SU-DHL-6 (cell line): ENCODE results near the gene ORAI3.

Source experiments
- H2AFZ ChIP-seq: fragments of 200-600 bp; sonication (generic); 2 replicates; pipeline ENCODE4 v1.6.1; 2014; ENCODE audit warnings: low read depth, mild to moderate bottlenecking, moderate library complexity, mixed read lengths, antibody characterized with exemption, low read length; ENCODE audit not compliant: severe bottlenecking
- H3F3A ChIP-seq: fragments of 200-600 bp; shearing (Covaris generic); 2 replicates; pipeline ENCODE4 v1.6.0; 2016; ENCODE audit warnings: antibody characterized with exemption, mild to moderate bottlenecking; ENCODE audit not compliant: insufficient read depth
- H3K27ac ChIP-seq: fragments of 200-600 bp; sonication (generic); 2 replicates; pipeline ENCODE4 v1.5.1; 2016; ENCODE audit warnings: low read depth, mild to moderate bottlenecking, low read length, moderate library complexity, mixed read lengths
- H3K27me3 ChIP-seq: fragments of 200-600 bp; sonication (generic), shearing (Covaris generic); 2 replicates; pipeline ENCODE4 v1.6.0; 2014; ENCODE audit warnings: mild to moderate bottlenecking, low read length
- H3K36me3 ChIP-seq: fragments of 200-600 bp; sonication (generic); 2 replicates; pipeline ENCODE4 v1.6.1; 2014; ENCODE audit warnings: mild to moderate bottlenecking, low read length, mixed read lengths
- H3K4me2 ChIP-seq: fragments of 300-600, 200-600 bp; shearing (Covaris generic), sonication (generic); 2 replicates; pipeline ENCODE4 v1.6.0; 2014; ENCODE audit warnings: low read length, low read depth, mild to moderate bottlenecking; ENCODE audit not compliant: poor library complexity, severe bottlenecking
- H3K4me3 ChIP-seq: fragments of 200-600 bp; sonication (generic); 2 replicates; pipeline ENCODE4 v1.5.1; 2014; ENCODE audit warnings: antibody characterized with exemption, low read length, mild to moderate bottlenecking, mixed read lengths; ENCODE audit not compliant: insufficient read depth, poor library complexity, severe bottlenecking
- H3K79me2 ChIP-seq: fragments of 200-600 bp; sonication (generic); 2 replicates; pipeline ENCODE4 v1.6.1; 2014; ENCODE audit warnings: mild to moderate bottlenecking, low read length, moderate library complexity; ENCODE audit not compliant: insufficient read depth
- H3K9ac ChIP-seq: fragments of 200-600 bp; sonication (generic); 2 replicates; pipeline ENCODE4 v1.7.0; 2014; ENCODE audit warnings: mild to moderate bottlenecking, low read length
- H3K9me2 ChIP-seq: fragments of 200-600 bp; sonication (generic); replicated peaks from 2 replicates; pipeline ENCODE4 v1.6.1; 2014; ENCODE audit warnings: low read length; ENCODE audit not compliant: insufficient read depth
- H3K9me3 ChIP-seq: fragments of 200-600 bp; sonication (generic); 2 replicates; pipeline ENCODE4 v1.6.1; 2014; ENCODE audit warnings: low read length, mixed read lengths; ENCODE audit not compliant: insufficient read depth
- H4K20me1 ChIP-seq: fragments of 200-600 bp; sonication (generic); 2 replicates; pipeline ENCODE4 v1.6.1; 2014; ENCODE audit warnings: low read depth, mild to moderate bottlenecking, antibody characterized with exemption, low read length, moderate library complexity, mixed read lengths
- EZH2phosphoT487 ChIP-seq: fragments of 200-600 bp; sonication (generic), shearing (Covaris generic); conservative IDR thresholded peaks from 2 replicates; pipeline ENCODE4 v1.6.1; 2018; ENCODE audit warnings: mild to moderate bottlenecking, antibody characterized with exemption, low read length, moderate library complexity, mixed read lengths
- TF ChIP-seq, protein P1 (sequence below): fragments of 200-600 bp; sonication (generic); IDR thresholded peaks from one replicate; pipeline ENCODE4 v1.5.1; 2017; ENCODE audit warnings: antibody characterized with exemption, mild to moderate bottlenecking, low read length, moderate library complexity; ENCODE audit not compliant: insufficient read depth, poor library complexity, severe bottlenecking

The ORAI3 gene

GRCh38 chr16:30925632-30925987 lies 23.3 kb upstream of the ORAI3 start:
- TF ChIP-seq, protein P1, sequence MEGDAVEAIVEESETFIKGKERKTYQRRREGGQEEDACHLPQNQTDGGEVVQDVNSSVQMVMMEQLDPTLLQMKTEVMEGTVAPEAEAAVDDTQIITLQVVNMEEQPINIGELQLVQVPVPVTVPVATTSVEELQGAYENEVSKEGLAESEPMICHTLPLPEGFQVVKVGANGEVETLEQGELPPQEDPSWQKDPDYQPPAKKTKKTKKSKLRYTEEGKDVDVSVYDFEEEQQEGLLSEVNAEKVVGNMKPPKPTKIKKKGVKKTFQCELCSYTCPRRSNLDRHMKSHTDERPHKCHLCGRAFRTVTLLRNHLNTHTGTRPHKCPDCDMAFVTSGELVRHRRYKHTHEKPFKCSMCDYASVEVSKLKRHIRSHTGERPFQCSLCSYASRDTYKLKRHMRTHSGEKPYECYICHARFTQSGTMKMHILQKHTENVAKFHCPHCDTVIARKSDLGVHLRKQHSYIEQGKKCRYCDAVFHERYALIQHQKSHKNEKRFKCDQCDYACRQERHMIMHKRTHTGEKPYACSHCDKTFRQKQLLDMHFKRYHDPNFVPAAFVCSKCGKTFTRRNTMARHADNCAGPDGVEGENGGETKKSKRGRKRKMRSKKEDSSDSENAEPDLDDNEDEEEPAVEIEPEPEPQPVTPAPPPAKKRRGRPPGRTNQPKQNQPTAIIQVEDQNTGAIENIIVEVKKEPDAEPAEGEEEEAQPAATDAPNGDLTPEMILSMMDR = no peak
- no peak for TF ChIP-seq EZH2phosphoT487
- H3K27ac ChIP-seq = no peak overlapping the region
- no peaks in the 10 kb centered on the region for H3K79me2 ChIP-seq
- H3K4me3 ChIP-seq = no peak overlapping the region
- no peak overlapping the region for H3K9ac ChIP-seq
- no peaks in the 10 kb centered on the region for H3K36me3 ChIP-seq
- no peak overlapping the region for H3K4me2 ChIP-seq
- H3K9me3 ChIP-seq = no peaks in the 10 kb centered on the region
- no peak overlapping the region for H2AFZ ChIP-seq
- H3F3A ChIP-seq = 0 out of 2 replicates have a peak, but pooled peaks cover 3% of the 10 kb centered on the region
- H4K20me1 ChIP-seq = no peaks in the 10 kb centered on the region
- H3K9me2 ChIP-seq = no peaks in the 10 kb centered on the region
- no peaks in the 10 kb centered on the region for H3K27me3 ChIP-seq

GRCh38 chr16:30925995-30926811 lies 22.7 kb upstream of the ORAI3 start:
- Histone ChIP-seq H3K27me3 (no peaks in the 10 kb centered on the region), H3K9me3 (no peaks in the 10 kb centered on the region), H4K20me1 (no peaks in the 10 kb centered on the region), H3F3A (0 out of 2 replicates have a peak, but pooled peaks cover 3% of the 10 kb centered on the region), H3K4me2 (no peak overlapping the region), H3K9me2 (no peaks in the 10 kb centered on the region), H3K9ac (no peak overlapping the region), H3K27ac (no peak overlapping the region), H3K79me2 (no peaks in the 10 kb centered on the region), H3K4me3 (no peak overlapping the region), H3K36me3 (no peaks in the 10 kb centered on the region), H2AFZ (no peak overlapping the region)
- TF ChIP-seq, protein P1 = no peak
- no peak for TF ChIP-seq EZH2phosphoT487

DNA sequence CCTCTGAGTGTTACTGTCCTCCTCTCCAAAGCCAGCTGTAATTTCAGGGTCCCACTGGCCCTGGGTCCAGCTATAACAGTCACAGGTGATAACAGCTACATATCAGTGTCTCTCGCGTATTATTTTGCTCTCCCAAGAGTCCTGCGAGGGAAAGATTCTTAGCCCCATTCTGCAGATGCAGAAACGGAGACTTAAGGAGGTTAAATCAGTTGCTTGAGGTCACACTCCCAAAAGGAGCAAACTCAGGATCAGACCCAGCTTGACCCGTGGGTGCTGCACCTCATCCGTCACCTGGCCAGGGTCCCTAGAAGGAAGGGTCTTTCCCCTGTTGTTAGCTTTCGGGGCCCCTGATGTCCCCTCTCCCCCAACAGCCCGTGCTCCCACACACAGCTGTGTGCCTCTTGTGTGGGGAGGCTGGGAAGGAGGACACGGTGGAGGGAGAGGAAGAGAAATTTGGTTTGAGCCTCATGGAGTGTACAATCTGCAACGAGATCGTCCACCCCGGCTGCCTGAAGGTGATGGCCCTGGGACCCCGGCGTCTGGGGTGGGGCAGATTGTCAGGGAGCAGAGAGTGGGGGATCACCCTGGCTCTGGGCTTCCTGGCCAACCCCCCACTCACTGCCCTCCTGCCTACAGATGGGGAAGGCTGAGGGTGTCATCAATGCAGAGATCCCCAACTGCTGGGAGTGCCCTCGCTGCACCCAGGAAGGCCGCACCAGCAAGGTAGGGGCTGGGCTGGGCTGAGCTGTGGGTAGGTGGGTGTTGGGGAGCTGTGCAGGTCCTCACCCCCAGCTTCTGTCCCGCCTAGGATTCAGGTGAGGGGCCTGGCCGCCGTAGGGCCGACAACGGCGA lies 21.7 kb upstream of the ORAI3 start:
- Histone ChIP-seq H3F3A (0 out of 2 replicates have a peak, but pooled peaks cover 3% of the 10 kb centered on the region), H3K27ac (no peak overlapping the region), H3K9me2 (no peaks in the 10 kb centered on the region), H3K27me3 (no peaks in the 10 kb centered on the region), H3K9ac (no peak overlapping the region), H4K20me1 (no peaks in the 10 kb centered on the region), H2AFZ (no peak overlapping the region), H3K36me3 (no peaks in the 10 kb centered on the region), H3K79me2 (no peaks in the 10 kb centered on the region), H3K9me3 (no peaks in the 10 kb centered on the region), H3K4me3 (no peak overlapping the region), H3K4me2 (no peak overlapping the region)
- TF ChIP-seq, protein P1 = no peak
- TF ChIP-seq EZH2phosphoT487 = no peak
